ENCODE results near the gene SENP5.

- TF ChIP-seq, protein P1, sequence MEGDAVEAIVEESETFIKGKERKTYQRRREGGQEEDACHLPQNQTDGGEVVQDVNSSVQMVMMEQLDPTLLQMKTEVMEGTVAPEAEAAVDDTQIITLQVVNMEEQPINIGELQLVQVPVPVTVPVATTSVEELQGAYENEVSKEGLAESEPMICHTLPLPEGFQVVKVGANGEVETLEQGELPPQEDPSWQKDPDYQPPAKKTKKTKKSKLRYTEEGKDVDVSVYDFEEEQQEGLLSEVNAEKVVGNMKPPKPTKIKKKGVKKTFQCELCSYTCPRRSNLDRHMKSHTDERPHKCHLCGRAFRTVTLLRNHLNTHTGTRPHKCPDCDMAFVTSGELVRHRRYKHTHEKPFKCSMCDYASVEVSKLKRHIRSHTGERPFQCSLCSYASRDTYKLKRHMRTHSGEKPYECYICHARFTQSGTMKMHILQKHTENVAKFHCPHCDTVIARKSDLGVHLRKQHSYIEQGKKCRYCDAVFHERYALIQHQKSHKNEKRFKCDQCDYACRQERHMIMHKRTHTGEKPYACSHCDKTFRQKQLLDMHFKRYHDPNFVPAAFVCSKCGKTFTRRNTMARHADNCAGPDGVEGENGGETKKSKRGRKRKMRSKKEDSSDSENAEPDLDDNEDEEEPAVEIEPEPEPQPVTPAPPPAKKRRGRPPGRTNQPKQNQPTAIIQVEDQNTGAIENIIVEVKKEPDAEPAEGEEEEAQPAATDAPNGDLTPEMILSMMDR (IDR thresholded peaks at IDR 0.05; ENCODE audit: poor library complexity): no peak
- TF ChIP-seq EZH2 (IDR thresholded peaks at IDR 0.05; ENCODE audit: borderline replicate concordance): no peak
- TF ChIP-seq EZH2phosphoT487 (IDR thresholded peaks at IDR 0.05; ENCODE audit: low read depth, severe bottlenecking, unreplicated experiment): no peak
Measured at GRCh38 chr3:196941729-196942225, 74.1 kb downstream of the SENP5 start.
